Loucy (cell line): ENCODE data around the gene MMP20.

Experiments used
- EZH2phosphoT487 ChIP-seq: fragments of 200-600 bp; IDR thresholded peaks from 2 replicates; pipeline ENCODE4 v1.6.1; 2018; ENCODE audit warnings: antibody characterized with exemption, mild to moderate bottlenecking, moderate library complexity, borderline replicate concordance
- TF ChIP-seq, protein P1 (sequence below): fragments of 200-600 bp; sonication (generic); conservative IDR thresholded peaks from 2 replicates; pipeline ENCODE4 v1.5.1; 2014; ENCODE audit warnings: mild to moderate bottlenecking, antibody characterized with exemption, low read length

- TF ChIP-seq, protein P1, sequence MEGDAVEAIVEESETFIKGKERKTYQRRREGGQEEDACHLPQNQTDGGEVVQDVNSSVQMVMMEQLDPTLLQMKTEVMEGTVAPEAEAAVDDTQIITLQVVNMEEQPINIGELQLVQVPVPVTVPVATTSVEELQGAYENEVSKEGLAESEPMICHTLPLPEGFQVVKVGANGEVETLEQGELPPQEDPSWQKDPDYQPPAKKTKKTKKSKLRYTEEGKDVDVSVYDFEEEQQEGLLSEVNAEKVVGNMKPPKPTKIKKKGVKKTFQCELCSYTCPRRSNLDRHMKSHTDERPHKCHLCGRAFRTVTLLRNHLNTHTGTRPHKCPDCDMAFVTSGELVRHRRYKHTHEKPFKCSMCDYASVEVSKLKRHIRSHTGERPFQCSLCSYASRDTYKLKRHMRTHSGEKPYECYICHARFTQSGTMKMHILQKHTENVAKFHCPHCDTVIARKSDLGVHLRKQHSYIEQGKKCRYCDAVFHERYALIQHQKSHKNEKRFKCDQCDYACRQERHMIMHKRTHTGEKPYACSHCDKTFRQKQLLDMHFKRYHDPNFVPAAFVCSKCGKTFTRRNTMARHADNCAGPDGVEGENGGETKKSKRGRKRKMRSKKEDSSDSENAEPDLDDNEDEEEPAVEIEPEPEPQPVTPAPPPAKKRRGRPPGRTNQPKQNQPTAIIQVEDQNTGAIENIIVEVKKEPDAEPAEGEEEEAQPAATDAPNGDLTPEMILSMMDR, result no peak
- no peak for TF ChIP-seq EZH2phosphoT487
Measured at GRCh38 chr11:102617466-102618008, 7.6 kb downstream of the MMP20 start.
